PC-9 (cell line): ENCODE data around the gene ERI3. TPM values are rescaled to one million over a fixed set of nuclear protein-coding genes. Genes with fewer than 3 reads are reported as not detected.

ENCODE experiments used
- BruUV-seq: library from RNA; stranded (reverse); fragments of 400-500 nt; replicated peaks from 2 replicates; lab custom pipeline; 2021; lab: Mats Ljungman, UMichigan
- CTCF ChIA-PET: fragments of 300-600 bp; sonication (Branson Sonifier 250); formaldehyde crosslinking; loops from one replicate; lab custom pipeline; 2022; ENCODE audit warnings: antibody characterized with exemption; lab: Charles Lee
- POLR2A ChIA-PET: fragments of 300-600 bp; sonication (Branson Sonifier 250); formaldehyde crosslinking; loops from one replicate; lab custom pipeline; 2022; ENCODE audit warnings: antibody characterized with exemption; ENCODE audit not compliant: unreplicated experiment; lab: Charles Lee
- DNase-seq, 2 experiments: peaks; one replicate each; pipeline versions ENCODE4 v3.0.0 to v3.0.0-alpha.2; 2015 to 2022; ENCODE audit warnings: mixed read lengths in 1 of 2
- H2AFZ ChIP-seq: fragments of 200-600 bp; sonication (generic); 2 replicates; pipeline ENCODE4 v1.8.1; 2017; ENCODE audit warnings: antibody characterized with exemption
- H3F3A ChIP-seq: fragments of 200-600 bp; sonication (generic); 2 replicates; pipeline ENCODE4 v1.8.1; 2017; ENCODE audit warnings: antibody characterized with exemption, mild to moderate bottlenecking, low read depth; ENCODE audit not compliant: insufficient read depth
- H3K27ac ChIP-seq: fragments of 200-600 bp; sonication (generic); 2 replicates; pipeline ENCODE4 v1.6.1; 2016; ENCODE audit warnings: mixed run types
- H3K27me3 ChIP-seq: fragments of 200-600 bp; sonication (generic); 2 replicates; pipeline ENCODE4 v1.6.1; 2016; ENCODE audit warnings: low read depth, mixed run types; ENCODE audit not compliant: insufficient read depth
- H3K36me3 ChIP-seq: fragments of 200-600 bp; sonication (generic); 2 replicates; pipeline ENCODE4 v1.6.1; 2016; ENCODE audit warnings: low read depth, mixed run types
- H3K4me1 ChIP-seq: fragments of 200-600 bp; sonication (generic); replicated peaks from 2 replicates; pipeline ENCODE4 v1.6.1; 2016; ENCODE audit warnings: mixed run types; ENCODE audit not compliant: insufficient read depth
- H3K4me2 ChIP-seq: fragments of 200-600 bp; sonication (generic); 2 replicates; pipeline ENCODE4 v1.6.1; 2017; ENCODE audit warnings: mixed run types
- H3K4me3 ChIP-seq: fragments of 200-600 bp; sonication (generic); 2 replicates; pipeline ENCODE4 v1.6.1; 2016; ENCODE audit warnings: mixed run types
- H3K79me2 ChIP-seq: fragments of 200-600 bp; sonication (generic); 2 replicates; pipeline ENCODE4 v1.6.1; 2017; ENCODE audit warnings: low read depth, mixed run types
- H3K9me2 ChIP-seq: fragments of 200-600 bp; sonication (generic); 2 replicates; pipeline ENCODE4 v1.8.1; 2017; ENCODE audit warnings: mild to moderate bottlenecking; ENCODE audit not compliant: insufficient read depth
- H3K9me3 ChIP-seq: fragments of 200-600 bp; sonication (generic); 2 replicates; pipeline ENCODE4 v1.8.1; 2016; ENCODE audit warnings: low read depth; ENCODE audit not compliant: insufficient read depth
- H4K20me1 ChIP-seq: fragments of 200-600 bp; sonication (generic); 2 replicates; pipeline ENCODE4 v1.8.1; 2017; ENCODE audit not compliant: insufficient read depth
- CTCF ChIP-seq: fragments of 200-600 bp; sonication (generic); conservative IDR thresholded peaks from 2 replicates; pipeline ENCODE4 v1.6.1; 2017; ENCODE audit warnings: mixed run types, antibody characterized with exemption, mild to moderate bottlenecking, moderate library complexity
- EZH2 ChIP-seq: fragments of 200-600 bp; sonication (generic); IDR thresholded peaks from 2 replicates; pipeline ENCODE4 v1.8.0; 2017; ENCODE audit warnings: antibody characterized with exemption, low read depth
- intact Hi-C: fragments of 100-400 bp; cut with micrococcal nuclease; formaldehyde crosslinking; loops from one replicate; pipeline ENCODE4 v1.10.0; 2022; ENCODE audit not compliant: unreplicated experiment
- total RNA-seq: library from RNA; stranded (reverse); gene quantifications from 2 replicates; pipeline ENCODE4 v1.2.3, GENCODE V29; 2021

Gene ERI3
- total RNA-seq, 1 experiment from 2014 or later = 120 TPM

GRCh38 chr1:44371206-44371605 lies 16.1 kb upstream of the ERI3 start:
- no peaks in the 10 kb centered on the region for H3K36me3 ChIP-seq
- H3K4me2 ChIP-seq = no peak overlapping the region
- intact Hi-C loops = no loop called here
- H2AFZ ChIP-seq = no peak overlapping the region
- H3K27ac ChIP-seq = no peak overlapping the region
- no peak overlapping the region for H3K4me3 ChIP-seq
- H3K9me2 ChIP-seq = no peaks in the 10 kb centered on the region
- H3F3A ChIP-seq = no peaks in the 10 kb centered on the region
- DNase-seq = no peak
- no peaks in the 10 kb centered on the region for H4K20me1 ChIP-seq
- TF ChIP-seq EZH2 (no peak), CTCF (no peak)
- H3K9me3 ChIP-seq = no peaks in the 10 kb centered on the region
- H3K4me1 ChIP-seq = no peaks in the 10 kb centered on the region
- no peaks in the 10 kb centered on the region for H3K27me3 ChIP-seq
- H3K79me2 ChIP-seq = no peaks in the 10 kb centered on the region
- CTCF ChIA-PET = no interaction called here
- BruUV-seq = no TSS peak
- POLR2A ChIA-PET = no interaction called here

DNA sequence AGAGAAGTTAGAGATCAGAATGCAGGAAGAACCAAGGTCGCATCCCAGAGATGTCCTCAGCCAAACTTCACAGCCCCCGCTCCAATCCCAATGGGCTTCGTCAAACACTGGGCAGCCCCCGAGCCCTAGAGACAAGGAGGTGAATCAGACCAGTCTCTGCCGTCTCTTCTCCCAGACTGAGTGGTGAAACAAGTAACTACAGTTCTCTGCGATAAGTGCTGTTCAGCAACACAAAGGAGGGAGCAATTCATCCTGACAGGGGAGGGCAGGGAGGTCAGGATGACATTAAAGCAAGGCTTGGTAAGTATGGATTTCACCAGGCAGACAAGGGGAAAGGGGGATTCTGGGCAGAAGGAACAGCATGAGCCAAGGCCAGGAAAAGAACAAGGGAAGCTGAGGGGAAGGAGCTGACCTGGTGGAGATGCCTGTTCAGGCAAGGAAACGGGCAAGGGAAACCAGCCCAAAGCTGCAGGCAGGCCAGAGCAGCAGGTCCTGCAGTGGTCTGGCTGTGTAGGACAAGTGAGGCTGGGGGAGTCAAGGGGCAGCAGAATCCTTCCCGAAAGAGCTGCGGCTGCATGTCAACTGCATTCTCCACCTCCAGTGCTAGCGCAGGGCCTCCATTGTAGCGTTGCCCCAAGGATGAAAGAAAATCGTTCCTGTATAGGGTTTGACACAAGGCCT lies 13.6 kb upstream of the ERI3 start:
- Histone ChIP-seq H3K79me2 (no peaks in the 10 kb centered on the region), H4K20me1 (no peaks in the 10 kb centered on the region), H3K27me3 (no peaks in the 10 kb centered on the region), H3K4me1 (no peaks in the 10 kb centered on the region), H3K27ac (no peak overlapping the region), H3K9me2 (no peaks in the 10 kb centered on the region), H3F3A (no peaks in the 10 kb centered on the region), H3K36me3 (no peaks in the 10 kb centered on the region), H3K9me3 (no peaks in the 10 kb centered on the region), H3K4me2 (no peak overlapping the region), H3K4me3 (no peak overlapping the region), H2AFZ (no peak overlapping the region)
- no TSS peak for BruUV-seq
- TF ChIP-seq CTCF (no peak), EZH2 (no peak)
- ChIA-PET POLR2A (interaction anchor here (0.7 kb wide), 1 partner anchor 174 kb away, joined by 6 read pairs; no protein-coding TSS in a partner anchor), CTCF (no interaction called here)
- no peak for DNase-seq
- intact Hi-C loops = no loop called here

- Histone ChIP-seq H3F3A (no peaks in the 10 kb centered on the region), H2AFZ (no peak overlapping the region), H3K9me3 (no peaks in the 10 kb centered on the region), H3K4me2 (no peak overlapping the region), H3K27me3 (no peaks in the 10 kb centered on the region), H3K36me3 (no peaks in the 10 kb centered on the region), H3K4me1 (no peaks in the 10 kb centered on the region), H3K79me2 (no peaks in the 10 kb centered on the region), H3K9me2 (no peaks in the 10 kb centered on the region), H3K4me3 (no peak overlapping the region), H3K27ac (no peak overlapping the region), H4K20me1 (no peaks in the 10 kb centered on the region)
- no peak for DNase-seq
- POLR2A ChIA-PET = no interaction called here
- intact Hi-C loops = no loop called here
- BruUV-seq = no TSS peak
- TF ChIP-seq CTCF (no peak), EZH2 (no peak)
- CTCF ChIA-PET = no interaction called here
Observed at GRCh38 chr1:44367944-44368343, 12.9 kb upstream of the ERI3 start.
